HuH-7 (cell line): ENCODE measurements around the gene IL12B.
A peak's percentile ranks its signal among the peaks of the same experiment; 100 is the strongest.
"Not testable (repeated sequence)": the region's sequence is repeated elsewhere in the genome, so short reads cannot be mapped to it uniquely, and the experiment has no call there.

ENCODE experiments used
- DNase-seq: peaks from one replicate; pipeline ENCODE4 v3.0.0; 2011; ENCODE audit warnings: low spot score

IL12B gene

DNA sequence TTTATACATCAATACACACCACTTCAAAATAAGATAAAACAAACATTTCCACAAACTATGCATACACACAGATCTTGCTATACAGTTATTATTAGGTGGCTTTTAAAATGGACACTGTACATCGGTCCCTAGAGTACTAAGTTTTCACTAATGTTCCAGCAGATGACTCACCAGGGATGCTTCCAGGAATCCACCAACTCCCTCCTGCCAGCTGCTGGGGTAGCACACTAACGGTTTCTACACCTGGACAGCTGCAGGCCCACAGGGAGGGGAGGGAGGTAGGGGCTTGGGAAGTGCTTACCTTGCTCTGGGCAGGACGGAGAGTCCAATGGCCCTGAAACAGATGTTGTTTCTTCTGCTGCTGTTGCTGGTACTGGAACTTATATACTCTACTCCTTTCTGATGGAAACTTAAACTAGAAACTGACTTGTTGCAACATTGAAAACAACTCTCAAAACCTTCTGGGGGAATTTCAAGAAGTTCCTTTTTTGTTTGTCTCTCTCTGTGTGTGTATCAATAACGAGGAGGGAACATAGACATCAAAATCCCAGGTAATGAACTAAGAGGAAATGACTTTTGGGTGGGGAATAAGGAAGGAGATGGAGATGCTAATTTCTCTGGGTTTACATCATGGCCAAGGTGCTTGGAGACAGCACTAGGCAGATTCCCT lies at the start of gene IL12B:
TSS of gene IL12B (minus strand) at position 357 of the 670 bp plus-strand sequence. CDS start 3,705 bp downstream, outside the sequence.
- DNase-seq, result no peak

DNA sequence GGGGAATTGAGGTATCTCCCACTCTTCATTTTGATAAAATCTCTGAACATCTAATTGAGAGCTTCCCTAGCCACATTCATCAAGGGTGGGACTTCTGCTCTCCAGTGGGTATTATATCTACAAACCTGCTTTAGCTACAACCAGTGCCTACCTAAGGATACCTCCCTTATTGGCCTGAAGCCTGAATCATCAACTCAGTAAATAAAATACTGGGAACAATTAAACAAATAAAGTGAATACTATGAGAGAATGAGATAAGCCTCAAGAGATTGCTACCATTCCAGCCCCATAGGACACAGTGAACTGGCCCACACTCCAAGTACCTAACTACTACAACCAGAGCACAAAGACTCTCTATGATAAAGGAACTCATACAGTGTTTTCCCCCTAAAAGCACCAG lies 47.4 kb upstream of the IL12B start:
- no peak for DNase-seq

DNA sequence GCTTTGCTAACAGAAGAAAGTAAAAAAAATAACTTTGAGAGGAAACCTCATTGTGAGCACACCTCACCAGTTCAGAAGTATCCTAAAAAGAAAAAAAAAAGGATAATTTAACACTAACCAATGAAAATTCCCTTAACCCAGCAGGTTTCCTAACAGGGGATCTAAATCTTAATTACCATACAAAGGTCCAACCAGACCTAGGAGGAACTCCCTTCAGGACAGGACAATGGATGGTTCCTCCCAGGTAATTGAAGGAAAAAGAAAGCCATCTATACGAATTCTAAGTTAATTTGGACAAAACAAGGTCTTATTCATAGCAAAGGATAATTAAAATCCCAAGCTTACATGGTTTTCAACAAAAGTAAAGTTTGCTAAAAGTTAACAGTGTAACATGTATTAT lies 37.6 kb upstream of the IL12B start:
- DNase-seq, result not testable (repeated sequence)

DNA sequence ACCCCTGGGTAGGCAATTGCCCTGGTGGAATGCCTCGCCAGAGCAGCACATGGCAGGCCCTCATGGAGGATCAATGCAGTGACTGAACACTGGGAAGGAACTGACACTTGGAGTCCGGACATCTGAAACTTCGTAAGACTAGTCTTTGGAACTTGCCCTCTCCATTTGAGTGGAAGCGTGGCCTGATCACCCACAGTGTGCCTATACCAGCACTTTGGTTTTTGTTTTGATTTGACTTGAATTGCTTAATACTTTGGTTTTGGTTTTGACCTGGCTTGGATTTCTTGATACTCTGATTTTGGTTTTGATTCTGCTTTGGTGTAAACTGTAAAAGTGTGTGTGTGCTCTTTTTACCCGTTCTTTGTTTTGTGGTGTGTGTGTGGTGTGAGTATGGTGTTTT lies 36.5 kb upstream of the IL12B start:
- not testable (repeated sequence) for DNase-seq

DNA sequence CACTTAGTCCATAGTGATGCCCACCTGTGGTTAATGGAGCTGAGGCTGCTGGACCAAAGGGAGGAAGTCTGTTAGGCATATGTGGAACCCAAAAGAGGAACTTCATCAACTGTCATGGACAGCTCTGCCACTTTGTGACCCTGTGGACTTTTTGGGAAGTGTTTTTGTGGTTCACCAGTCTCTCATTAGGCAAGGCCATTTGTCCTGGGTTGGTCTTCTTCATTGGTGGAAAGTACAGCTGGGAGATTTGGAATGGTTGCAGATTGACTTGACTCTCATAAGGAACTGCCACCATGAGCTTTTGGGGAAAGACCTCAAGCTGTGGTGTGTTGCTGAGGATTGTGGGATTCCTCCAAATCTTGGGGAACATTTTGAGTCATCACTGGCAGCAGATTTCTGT lies 31.9 kb upstream of the IL12B start:
- DNase-seq, result no peak

DNA sequence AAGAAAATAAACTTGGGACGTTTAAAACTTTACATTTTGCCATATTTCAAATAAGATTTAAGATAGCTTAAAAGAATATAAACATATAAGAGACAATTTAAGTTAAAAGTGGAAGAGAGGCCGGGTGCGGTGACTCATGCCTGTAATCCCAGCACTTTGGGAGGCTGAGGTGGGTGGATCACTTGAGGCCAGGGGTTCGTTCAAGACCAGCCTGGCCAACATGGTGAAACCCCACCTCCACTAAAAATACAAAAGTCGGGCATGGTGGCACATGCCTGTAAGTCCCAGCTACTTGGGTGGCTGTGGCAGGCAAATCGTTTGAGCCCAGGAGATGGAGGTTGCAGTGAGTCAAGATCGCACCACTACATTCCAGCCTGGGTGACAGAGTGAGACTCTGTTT lies 29.6 kb upstream of the IL12B start:
- DNase-seq, result not testable (repeated sequence)

DNA sequence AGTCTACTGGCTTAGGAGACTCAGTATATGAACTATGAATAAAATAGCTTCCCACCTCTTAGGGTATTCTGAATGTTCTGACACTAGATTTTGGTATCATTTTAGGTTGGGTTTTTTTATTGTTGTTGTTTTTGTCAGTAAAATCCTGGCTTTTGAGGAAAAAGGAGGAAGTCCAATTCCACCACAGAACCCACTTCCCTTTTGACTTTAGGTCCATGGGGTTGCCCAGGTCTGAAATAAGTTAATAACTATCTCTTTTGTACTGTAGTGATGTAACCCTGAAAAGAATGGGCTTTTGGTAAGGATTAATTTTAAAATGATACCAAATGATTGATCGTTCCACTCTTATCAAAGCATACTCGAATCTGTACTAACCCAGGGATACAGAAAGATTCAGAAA lies 29.1 kb upstream of the IL12B start:
- no peak for DNase-seq

DNA sequence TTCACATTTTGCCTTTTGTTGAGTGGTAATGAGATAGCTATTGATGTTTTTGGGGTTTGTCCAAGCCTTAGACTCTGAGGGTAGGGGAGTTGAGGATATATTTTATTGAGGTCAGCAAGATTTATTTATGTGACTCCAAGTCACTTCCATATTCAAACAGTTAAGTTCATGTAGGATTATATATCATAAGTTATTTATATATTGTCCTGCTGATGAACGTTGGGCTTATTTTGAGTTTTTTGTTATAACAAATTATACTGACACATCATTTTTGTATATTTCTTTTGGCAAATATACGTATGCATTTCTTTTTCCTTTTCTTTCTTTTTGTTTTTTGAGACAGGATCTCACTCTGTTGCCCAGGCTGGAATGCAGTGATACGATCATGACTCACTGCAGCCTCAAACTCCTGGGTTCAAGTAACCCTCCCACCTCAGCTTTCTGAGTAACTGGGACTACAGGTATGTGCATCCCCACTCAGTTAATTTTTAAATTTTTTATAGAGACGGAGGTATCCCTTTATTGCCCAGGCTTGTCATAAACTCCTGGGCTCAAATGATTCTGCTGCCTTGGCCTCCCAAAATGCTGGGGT lies 23.5 kb upstream of the IL12B start:
- no peak for DNase-seq

DNA sequence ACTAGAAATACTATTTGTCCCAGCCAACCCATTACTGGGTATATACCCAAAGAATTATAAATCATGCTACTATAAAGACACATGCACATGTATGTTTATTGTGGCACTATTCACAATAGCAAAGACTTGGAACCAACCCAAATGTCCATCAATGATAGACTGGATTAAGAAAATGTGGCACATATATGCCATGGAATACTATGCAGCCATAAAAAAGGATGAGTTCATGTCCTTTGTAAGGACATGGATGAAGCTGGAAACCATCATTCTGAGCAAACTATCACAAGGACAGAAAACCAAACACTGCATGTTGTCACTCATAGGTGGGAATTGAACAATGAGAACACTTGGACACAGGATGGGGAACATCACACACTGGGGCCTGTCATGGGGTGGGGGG lies 20.4 kb upstream of the IL12B start:
- not testable (repeated sequence) for DNase-seq

DNA sequence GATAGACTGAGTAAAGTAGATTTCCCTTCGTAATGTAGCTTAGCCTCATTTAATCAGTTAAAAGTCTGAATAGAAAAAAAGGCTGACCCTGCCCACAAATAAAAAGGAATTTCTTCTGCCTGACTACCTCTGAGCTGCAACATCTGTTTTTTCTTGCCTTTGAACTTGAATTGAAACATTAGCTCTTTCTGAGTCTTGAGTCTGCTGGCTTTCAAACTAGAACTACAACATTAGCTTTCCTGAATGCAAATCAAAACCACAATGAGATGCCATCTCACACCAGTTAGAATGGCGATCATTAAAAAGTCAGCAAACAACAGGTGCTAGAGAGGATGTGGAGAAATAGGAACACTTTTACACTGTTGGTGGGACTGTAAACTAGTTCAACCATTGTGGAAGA lies 19.9 kb upstream of the IL12B start:
- DNase-seq, result not testable (repeated sequence)

DNA sequence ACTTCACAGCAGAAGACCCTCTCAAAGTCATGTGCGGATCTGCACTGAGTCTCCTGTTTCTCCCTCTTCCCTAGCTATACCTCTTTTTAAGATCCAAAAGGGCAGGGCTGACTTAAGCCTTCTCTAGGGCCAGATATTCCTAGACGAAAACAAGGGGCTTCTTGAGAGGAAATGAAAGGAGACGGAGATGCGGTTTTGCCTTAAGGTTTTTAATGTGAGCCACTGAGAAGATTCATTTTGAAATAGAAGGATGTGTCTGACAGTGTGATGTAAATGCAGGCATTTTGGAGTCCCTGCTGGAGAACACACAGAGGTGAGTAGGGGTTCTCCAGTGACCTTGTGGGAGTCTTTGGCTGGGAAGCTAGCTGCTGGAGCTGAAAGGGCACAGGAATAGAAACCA lies 15.6 kb upstream of the IL12B start:
- no peak for DNase-seq

DNA sequence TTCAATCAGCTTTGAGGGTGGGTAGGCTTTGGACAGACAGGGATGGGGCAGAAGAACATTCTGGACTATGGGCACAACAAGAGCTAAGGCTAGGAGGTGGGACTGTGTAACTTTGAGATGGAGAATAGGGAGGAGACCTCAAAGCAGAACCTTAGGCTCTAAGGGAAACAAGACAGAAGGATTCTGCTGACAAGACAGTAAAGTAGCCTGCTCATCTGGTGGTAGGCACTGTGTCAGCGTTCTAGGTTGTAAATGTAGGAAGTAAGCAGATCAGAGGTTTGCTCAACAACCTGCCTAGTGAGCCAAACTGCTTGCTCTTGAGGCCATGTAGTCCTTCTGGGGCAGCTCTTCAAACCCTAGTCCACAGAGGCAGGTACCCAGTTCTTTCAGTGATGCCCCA lies 15.0 kb upstream of the IL12B start:
- DNase-seq, result no peak

DNA sequence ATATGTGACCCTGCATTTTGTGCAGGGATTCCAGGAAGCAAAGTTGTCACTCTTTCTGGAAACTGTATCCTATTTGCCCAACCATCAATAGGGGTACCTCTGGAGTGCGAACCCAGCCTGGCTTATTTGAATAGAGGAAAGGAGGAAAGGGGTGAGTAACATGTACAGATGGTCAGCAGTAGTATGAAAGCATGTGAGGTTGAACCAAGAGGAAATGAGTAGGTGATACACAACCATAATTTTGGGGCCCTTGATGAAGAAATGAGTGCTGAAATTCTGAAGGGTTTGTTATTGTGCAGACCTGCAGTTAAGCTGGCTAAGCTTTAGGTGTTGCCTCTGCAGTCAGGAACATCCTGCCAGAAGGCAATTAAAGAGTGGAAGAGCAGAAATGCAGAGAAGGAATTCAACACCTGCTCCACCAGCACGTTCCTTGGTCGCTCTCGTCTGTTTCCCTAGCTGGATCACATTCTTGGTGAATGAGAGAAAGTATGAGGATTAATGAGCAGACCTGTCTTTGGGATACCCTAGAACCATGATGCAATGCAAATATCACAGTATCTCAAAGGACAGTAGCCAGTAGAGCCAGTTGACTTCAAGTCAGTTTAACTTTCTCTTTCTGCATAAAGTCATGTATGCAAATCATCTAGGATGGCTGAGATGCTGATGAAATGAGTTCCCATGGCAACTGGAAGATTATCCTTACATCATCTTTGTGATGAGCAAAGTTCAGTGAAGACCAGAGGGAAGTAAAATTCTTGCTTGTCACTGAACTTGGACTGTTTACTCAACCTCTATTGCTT lies 13.2 kb upstream of the IL12B start:
- no peak for DNase-seq

DNA sequence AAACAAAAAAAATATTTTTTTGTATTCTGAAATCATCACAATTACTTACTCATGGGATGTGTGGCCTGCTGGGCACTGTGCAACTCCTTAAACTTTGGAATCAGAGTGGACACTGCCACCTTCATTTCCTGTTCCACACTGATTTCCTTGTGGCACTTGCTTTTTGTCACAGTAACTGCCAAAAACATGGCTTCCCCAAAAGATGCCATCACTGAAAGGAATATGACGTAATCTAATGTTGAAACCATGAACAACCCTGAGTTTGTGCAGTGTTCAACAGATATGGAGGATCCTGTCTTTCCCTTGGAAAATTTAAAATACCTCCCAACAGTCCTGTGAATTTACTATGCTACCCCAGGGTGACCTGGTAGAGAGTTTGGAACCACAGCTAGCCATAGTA lies 12.6 kb upstream of the IL12B start:
- no peak for DNase-seq

DNA sequence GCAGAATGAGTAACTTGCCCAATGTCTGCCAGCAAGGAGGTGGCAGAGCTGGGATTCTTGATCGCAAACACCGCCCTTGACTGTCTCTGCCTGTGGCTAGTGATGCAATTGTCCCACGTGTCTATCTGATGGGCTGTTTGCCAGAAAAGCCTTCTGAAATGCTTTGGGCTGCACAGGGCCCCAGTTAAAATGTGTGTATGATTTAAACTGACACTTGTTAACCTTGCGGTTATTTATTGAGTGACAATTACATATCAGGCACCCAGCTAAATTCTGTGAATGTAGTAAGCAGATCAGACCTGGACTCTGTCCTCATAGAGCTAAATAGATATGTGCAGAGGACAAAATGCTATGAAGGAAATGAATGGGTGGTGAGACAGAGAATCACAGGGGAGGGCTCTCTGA lies 11.6 kb upstream of the IL12B start:
- peak; percentile 44 for DNase-seq

DNA sequence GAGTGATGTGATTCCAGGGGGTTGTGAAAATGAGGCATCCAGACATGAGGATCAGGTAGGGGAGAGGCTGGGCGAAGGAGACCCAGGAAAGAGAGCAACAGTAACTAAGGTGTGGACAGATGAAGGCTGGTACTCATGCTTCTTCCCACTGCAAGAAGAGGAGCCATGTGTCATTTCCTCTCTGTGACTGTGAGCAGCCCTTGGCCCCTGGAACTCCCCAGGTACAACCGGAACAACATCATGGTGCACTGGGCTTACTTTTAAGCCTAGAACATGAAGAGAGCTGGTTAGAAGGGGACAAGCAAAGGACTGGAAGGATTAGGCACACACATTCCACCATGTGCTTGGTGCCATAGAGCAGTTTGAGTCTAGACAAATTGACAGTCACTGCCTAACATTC lies 10.9 kb upstream of the IL12B start:
- DNase-seq, result no peak

DNA sequence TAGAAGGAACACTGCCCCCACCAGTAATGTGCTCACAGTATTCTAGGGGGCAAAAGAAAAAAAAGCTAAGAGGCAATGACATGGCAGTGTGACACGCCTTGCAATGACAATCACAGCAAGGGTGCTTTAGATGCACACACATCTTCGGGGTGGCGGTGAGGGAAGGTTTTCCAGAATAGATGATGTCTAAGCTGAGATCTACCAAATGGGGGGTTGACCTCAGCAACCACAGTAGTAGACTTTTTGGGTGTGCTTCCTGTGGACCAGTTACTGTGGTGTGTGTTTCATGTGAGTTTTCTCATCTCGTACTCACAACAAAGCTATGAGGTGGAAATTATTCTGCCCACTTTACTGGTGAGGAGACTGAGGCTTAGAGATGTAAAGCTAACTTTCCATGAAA lies 10.2 kb upstream of the IL12B start:
- DNase-seq, result no peak

DNA sequence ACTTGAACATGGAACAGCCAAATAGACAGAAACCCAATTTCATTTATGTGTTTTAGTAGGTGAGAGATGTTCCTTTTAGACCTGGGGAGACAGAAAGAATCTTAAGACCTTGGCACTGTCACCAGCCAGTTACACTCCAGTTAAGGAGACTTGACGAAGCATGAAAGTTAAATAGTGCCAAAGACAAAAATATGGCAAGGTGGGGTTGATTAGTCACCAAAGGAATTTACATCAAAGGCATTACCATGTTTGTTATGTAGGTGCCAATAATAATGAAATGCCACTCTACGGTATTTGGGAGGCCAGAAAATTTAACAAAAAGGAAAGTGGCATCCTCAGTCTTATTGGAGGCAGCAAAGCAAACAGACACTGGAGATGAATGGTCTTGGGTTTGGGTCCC lies 9.2 kb upstream of the IL12B start:
- no peak for DNase-seq

DNA sequence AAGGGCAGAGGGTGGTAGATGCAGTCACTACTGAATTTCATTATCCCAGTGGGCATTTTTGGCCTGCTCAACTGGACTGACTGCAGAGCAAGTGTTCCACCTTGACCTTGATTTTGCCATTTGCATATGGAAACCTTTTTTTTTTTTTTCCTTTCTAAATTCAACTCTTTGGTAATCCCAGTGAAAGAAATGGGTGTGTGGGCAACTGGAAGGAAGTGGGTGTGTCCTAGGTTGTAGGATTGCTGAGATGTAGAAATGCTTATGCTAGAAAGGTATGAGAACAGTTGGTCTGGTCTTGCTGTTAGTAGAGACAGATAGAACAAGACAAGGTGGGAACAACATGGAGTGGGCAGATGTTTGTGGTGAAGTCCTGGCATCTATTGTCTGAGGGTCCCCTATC lies 7.8 kb upstream of the IL12B start:
- no peak for DNase-seq

DNA sequence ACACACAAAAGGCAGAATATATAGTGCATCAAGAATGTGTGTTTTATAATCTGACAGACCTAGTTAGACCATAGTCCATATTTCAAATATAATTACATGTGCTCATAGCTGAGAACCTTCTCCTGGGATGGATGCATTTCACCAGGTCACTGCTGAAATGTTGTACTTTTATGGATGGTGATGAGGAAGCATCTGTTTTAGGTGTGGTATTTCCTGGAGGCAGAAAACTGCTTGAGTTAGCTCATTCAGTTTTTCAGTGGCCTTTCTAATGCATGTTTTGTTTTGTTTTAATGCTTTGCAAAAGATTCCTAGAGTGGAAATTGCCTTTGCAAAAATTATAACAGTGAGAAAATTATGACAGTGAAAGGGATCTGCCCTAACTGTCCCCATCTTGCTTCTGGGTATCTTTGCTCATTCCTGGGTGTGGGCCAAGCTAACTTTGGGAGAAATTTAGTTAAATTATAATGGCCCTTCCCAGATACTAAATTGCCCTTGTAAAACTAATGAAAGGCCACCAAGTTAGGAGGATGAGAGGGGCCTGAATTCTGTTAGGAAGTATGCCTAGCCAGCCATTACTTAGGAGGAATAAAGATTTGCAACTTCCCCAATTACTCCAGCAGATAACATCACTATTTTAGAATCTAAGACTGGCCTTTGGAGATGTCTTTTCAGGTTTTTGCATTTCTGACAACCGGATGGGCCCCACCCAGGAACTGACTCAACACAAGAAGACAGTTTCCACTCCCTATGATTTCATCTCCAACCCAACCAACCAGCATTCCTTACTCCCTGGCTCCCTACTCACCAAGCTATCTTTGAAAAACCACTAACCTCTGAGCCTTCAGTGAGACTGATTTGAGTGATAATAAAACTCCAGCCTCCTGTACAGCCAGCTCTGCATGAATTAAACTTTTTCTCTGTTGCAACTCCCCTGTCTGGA lies 7.0 kb upstream of the IL12B start:
- DNase-seq, result no peak

DNA sequence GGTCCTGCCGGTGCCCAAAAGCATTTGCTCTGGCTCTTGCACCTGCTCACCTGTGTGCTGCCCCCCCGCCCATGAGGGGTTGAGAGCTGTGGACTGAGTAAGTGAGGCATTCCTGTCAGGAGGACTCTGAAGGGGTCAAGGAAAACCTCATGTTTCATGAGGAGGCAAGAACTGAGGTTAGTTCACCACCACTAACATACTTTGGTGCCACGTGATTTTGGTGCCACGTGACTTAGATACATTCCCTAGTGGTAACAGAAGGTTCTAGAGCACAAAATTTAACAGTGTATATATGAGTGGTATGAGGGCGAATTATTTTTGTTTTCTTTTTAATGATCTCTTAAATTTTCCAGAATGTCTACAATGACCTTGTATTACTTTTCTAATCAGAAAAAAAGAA lies 6.3 kb upstream of the IL12B start:
- DNase-seq, result no peak

DNA sequence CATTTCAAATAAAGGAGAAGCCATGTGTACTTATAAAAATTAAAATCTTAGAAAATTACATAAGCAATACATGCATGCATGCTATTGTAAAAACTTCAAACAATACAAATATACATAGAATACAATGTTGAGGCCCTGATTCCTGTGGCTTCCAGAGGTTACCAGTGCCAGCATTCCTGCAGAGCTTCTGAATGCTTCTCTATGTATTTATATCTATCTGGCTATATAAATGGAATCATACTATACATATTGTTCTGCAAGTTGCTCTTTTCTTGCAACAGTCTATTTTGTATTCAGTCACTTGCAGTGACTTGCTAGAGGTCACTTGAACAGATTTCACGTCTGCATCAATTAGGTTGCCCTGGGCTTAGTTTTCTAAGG lies 3.2 kb upstream of the IL12B start:
- DNase-seq, result no peak
